A549 (cell line): ENCODE measurements around the gene LRRC41.
"Not testable (repeated sequence)": the region's sequence is repeated elsewhere in the genome, so short reads cannot be mapped to it uniquely, and the experiment has no call there.

ENCODE experiments used
- CHD2 ChIP-seq: fragments of 150-350 bp; IDR thresholded peaks from 2 replicates; pipeline ENCODE4 v1.6.1; 2014; ENCODE audit warnings: low read length; ENCODE audit not compliant: partially characterized antibody
- CHD4 ChIP-seq: fragments of 200-600 bp; sonication (generic); IDR thresholded peaks from 2 replicates; pipeline ENCODE4 v1.6.1; 2016; ENCODE audit warnings: antibody characterized with exemption, mild to moderate bottlenecking, borderline replicate concordance
- CTCF ChIP-seq: fragments of >200 bp; sonication (Bioruptor Twin); formaldehyde crosslinking; IDR thresholded peaks from 3 replicates; pipeline ENCODE4 v1.5.1; 2016
- EP300 ChIP-seq, 2 experiments: fragments of >200 bp; sonication (Bioruptor Twin); formaldehyde crosslinking; IDR thresholded peaks; 2 replicates in 1 of 2; 3 replicates in 1 of 2; pipeline ENCODE4 v1.6.1; 2016 to 2017
- ESRRA ChIP-seq: fragments of 150-350 bp; IDR thresholded peaks from 2 replicates; pipeline ENCODE4 v1.6.1; 2014; ENCODE audit warnings: mild to moderate bottlenecking, low read length, borderline replicate concordance
- JUNB ChIP-seq: fragments of >200 bp; sonication (Bioruptor Twin); formaldehyde crosslinking; IDR thresholded peaks from 2 replicates; pipeline ENCODE4 v1.6.1; 2016
- POLR2A ChIP-seq: IDR thresholded peaks from 2 replicates; pipeline ENCODE4 v1.6.1; 2012; ENCODE audit warnings: mild to moderate bottlenecking, low read length
- RFX5 ChIP-seq: fragments of 450-650 bp; IDR thresholded peaks from 2 replicates; pipeline ENCODE4 v1.7.1; 2014; ENCODE audit warnings: antibody characterized with exemption, mild to moderate bottlenecking, moderate library complexity

GRCh38 chr1:46329807-46330206 lies 26.4 kb upstream of the LRRC41 start:
- not testable (repeated sequence) for TF ChIP-seq EP300 (IDR thresholded peaks at IDR 0.05); RFX5; CHD4; POLR2A; JUNB; ESRRA; CTCF; CHD2
